ELF-1 (cell line): ENCODE results near the gene UBE2O.
A peak's percentile ranks its signal among the peaks of the same experiment; 100 is the strongest.

Source experiments
- DNase-seq: peaks from one replicate; pipeline ENCODE4 v3.0.0-alpha.2; 2016; ENCODE audit warnings: low read depth, low spot score

The UBE2O gene

DNA sequence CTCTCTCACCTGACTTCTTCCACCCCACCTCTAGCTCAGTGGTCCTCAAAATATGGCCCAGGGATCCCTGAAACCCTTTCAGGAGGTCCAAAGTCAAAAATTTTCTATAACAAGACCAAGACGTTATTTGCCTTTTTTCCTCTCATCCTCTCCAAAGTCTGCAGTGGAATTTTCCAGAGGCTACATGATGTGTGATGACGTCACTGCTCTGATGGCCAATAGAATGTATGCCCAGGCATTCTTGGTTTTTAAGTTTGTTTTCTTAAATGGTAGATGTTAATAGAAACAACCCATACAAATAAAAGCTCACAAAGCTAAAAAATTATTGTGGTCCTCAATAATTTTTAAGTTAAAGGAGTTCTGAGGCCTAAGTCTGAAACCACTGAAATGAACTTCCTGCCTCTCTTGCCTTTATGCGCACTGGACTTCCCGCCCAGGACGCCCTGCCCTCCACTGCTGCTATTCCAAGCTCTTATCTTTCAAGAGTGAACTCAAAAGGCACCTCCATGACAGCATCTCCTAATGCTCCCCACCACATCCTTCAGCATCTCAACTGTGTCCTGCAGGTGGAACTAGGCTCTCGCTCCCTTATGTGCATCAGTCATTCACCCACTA, 13.5 kb downstream of the UBE2O start:
- DNase-seq = no peak

- no peak for DNase-seq
Observed at GRCh38 chr17:76438906-76439305, 14.0 kb downstream of the UBE2O start.

- no peak for DNase-seq
Observed at GRCh38 chr17:76437467-76438402, 15.2 kb downstream of the UBE2O start.

DNA sequence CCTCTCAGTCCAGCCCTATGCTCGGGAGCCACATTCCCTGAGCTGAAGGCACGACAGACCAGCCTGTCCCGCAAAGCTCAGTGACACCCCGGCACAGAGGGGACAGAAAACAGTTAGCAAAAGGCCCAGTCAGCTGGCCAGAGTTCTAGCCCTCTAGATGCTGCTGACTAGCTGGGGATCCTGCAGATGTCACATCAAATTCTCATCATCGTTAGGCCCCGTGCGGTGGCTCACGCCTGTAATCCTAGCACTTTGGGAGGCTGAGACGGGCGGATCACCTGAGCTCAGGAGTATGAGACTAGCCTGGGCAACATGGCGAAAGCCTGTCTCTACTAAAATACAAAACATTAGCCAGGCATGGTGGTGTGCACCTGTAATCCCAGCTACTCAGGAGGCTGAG, 17.2 kb downstream of the UBE2O start:
- no peak for DNase-seq

- no peak for DNase-seq
Observed at GRCh38 chr17:76434870-76435269, 18.1 kb downstream of the UBE2O start.

DNA sequence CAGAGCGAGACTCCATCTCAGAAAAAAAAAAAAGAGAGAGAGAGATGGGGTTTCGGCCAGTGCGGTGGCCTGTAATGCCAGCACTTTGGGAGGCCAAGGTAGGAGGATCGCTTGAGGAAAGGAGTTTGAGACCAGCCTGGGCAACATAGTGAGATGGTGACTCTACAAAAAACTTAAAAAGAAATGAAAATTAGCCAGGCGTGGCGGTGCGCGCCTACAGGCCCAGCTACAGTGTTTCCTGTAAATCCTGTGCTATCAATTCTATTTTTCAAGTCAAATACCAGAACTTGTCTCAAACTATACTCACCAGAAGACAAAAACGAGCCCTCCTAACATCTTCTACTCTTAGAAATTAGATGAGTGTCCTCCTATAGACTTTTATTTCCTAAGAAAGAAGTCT, 19.3 kb downstream of the UBE2O start:
- no peak for DNase-seq

GRCh38 chr17:76432712-76433336, 20.1 kb downstream of the UBE2O start:
- no peak for DNase-seq

DNA sequence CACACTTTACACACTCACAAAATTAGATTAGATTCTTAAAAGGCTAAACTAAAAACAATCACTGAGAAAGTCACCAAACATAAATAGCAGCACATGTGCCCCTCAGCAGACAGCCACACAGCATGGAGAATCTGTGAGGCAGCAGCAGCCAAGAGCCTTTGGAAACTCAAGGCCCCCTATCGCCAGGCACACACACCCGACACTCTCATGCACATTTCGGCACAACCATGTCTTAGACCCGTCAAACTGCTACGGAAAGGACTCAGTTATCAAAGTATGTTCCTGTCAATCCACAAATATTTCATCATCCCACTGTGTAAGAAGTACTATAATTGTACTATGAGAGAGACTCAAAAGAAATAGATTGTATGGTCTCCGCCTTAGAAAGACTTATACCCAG, 20.9 kb downstream of the UBE2O start:
- DNase-seq = no peak

GRCh38 chr17:76431509-76431908, 21.4 kb downstream of the UBE2O start:
- DNase-seq = no peak

- DNase-seq = no peak
Observed at GRCh38 chr17:76428511-76428910, 24.4 kb downstream of the UBE2O start.

GRCh38 chr17:76427501-76428231, 25.3 kb downstream of the UBE2O start:
- DNase-seq = no peak

- no peak for DNase-seq
Observed at GRCh38 chr17:76426853-76427252, 26.1 kb downstream of the UBE2O start.

GRCh38 chr17:76422860-76423259, 30.1 kb downstream of the UBE2O start:
- DNase-seq = no peak

DNA sequence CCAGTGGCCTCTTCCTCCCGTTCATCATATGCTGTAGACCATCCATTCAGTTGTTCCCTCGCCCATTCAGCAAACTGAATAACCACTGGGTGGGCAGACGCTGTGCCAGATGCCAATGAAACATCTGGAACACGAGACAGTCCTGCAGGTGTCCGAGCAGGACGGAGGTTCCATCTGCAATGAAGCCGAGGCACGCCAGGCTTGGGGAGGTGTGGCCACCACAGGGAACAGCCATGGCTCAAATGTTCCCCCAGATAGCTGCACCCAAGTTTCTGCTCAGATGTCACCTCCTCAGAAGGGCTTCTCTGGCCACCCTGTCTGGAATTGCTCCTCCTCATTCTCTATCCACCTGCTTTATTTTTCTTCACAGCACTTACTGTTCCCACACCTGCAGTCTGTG, 30.5 kb downstream of the UBE2O start:
- DNase-seq = no peak

DNA sequence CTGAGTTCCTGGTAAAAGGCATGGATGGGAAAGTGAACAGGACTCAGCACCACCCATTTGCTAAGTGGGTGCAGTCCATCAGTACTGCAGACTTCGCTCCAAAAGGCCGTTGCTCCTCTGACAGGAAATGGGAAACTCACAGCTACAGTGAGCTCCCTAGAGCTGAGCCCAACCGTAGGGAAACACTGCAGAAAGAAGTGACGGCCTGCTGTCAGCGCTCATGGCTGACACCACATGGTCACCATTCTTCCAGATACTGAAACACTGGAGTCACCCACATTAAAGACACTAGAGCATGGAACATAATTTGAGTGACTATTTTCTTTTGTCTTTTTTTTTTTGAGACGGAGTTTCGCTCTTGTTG, 31.9 kb downstream of the UBE2O start:
- DNase-seq = peak; percentile 58

DNA sequence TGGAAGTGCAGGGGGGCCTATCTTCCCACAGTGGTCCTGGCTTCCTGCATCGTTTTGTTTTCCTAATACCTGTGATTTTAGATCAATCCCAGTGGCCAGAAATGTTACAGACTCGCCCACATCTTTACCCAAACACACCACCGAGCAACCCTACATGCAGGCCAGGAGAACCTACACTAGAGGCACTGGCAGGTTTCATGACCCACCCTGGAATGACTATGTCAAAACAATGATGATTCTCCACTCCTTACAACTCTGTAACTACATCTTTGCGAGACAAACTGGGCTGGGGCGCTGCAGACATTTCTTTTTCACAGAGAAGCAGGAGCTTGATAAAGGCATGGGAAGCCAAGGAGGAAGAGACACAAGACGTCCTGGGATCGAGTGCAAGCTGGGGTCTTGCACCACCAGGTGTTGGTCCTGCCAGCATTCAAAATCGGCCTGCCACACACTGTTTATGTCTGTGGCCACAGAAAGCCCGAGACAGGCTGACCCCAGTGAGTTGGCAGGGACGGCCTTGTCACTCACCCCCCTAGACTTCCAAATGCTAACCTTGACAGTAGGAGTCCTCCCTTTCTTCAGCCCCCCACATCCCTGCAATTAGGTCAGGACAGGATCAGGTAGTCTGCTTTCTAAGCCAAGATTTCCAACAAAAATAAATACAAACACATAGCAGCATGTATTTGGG, 32.5 kb downstream of the UBE2O start:
- no peak for DNase-seq

DNA sequence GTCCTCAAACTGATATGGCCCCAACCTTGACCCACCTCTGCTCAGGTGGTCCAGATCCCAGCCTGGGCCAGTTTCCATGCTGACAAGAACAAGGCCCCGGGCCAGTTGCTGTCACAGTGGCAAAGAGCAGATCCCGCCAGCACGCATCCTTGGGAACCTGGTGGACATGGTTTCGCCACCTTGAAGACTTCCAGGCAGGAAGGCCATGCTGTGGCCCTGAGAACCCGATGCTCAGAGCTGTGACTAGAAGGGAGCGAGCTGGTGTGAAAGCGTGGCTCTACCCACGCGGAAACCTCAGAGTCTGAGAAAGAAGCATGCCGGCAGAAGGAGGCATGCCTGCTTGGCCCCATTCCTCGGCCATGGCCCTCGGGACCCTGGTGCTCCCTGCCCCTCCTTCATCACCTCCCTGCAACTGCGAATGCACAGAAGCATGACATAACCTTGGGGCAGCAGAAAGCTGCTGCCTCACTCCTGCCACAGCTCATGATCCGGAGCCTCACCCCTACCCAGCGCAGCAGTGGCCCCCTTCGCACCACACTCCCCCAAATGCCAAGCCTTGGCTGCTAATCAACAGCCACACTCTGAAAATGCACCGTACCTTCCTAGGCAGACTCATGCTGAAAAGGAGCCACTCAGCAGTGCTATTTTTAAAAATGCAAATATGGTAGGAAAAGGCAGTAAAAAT, 33.2 kb downstream of the UBE2O start:
- DNase-seq = no peak

DNA sequence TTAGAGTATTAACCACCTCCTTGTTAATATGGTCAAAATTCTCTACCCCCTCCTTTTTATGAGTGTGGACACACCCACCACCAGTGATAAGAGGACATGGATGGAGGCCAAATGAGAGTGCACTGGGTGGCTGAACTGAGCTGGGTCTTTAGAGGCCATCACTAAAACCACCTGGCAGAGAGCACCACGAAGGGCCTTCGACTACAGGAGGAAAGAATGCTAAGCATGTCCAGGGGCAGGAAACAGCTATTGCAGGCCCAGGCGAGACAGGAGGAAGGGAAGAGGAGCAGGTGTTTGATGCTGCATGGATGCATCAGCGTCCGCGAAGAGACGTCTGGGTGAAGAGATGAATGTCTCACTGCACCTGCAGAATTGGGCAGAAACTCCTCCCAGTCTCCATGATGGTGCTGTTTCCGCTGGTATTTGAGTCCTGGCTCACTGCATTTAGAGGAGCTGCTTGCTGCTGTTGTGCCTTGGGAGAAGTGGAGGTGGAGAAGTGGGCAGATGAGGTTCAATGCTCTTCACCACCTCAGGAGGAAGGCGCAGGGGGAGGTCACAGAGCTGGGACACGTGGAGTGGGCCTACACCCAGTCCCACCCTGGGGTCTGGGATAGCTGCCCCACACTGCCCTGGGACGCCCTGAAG, 35.3 kb downstream of the UBE2O start:
- no peak for DNase-seq

GRCh38 chr17:76416899-76417298, 36.1 kb downstream of the UBE2O start:
- DNase-seq = no peak

- DNase-seq = no peak
Observed at GRCh38 chr17:76416457-76416856, 36.5 kb downstream of the UBE2O start.
